HG03378 (cell line): ENCODE data around the gene SLC44A1.

Source experiments
- ATAC-seq: cut with Tn5 transposase; IDR thresholded peaks from one replicate; pipeline ENCODE4 v1.9.1; 2021; ENCODE audit warnings: mild to moderate bottlenecking, moderate library complexity; ENCODE audit not compliant: unreplicated experiment

SLC44A1 gene

DNA sequence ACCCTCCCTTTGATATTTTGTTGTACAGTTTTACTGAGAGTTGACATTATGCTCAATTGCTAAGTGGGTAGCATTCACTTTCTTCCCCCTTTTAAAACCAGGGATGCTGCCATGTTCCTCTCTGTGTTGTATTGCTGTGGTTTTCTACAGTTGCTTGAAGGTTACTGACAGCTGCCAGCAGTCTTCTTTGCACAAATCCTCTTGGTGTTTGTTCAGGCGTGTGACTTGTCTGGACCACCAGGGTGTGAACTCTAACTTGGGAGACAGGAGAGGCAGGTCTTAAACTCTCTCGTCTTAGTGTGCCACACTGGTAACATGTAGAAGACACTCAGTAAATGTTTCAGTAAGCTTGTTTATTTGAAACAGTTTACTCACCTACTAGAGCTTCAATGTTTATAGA is 25.1 kb downstream of the SLC44A1 start:
- no peak for ATAC-seq

- ATAC-seq: no peak
These were observed 26.3 kb downstream of the SLC44A1 start for GRCh38 chr9:105270711-105271110.

- no peak for ATAC-seq
These were observed 29.3 kb downstream of the SLC44A1 start for GRCh38 chr9:105273731-105274130.

GRCh38 chr9:105275111-105275510 is 30.7 kb downstream of the SLC44A1 start:
- no peak for ATAC-seq

DNA sequence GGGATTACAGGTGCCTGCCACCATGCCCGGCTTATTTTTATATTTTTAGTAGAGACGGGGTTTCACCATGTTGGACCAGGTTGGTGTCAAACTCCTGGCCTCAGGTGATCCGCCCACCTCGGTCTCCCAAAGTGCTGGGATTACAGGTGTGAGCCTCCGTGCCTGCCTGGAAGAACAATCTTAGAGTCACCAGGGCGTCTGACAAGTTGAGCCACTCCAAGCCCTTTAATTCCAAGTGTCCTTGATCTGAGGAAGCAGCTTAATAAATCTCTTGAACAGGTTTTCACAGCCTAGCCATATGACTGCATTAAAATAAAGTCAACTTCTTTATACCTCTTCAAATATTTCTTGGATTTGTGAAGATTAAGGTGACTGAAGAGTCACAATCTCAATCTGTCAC is 31.5 kb downstream of the SLC44A1 start:
- ATAC-seq: no peak

GRCh38 chr9:105278751-105279150 is 34.3 kb downstream of the SLC44A1 start:
- no peak for ATAC-seq

DNA sequence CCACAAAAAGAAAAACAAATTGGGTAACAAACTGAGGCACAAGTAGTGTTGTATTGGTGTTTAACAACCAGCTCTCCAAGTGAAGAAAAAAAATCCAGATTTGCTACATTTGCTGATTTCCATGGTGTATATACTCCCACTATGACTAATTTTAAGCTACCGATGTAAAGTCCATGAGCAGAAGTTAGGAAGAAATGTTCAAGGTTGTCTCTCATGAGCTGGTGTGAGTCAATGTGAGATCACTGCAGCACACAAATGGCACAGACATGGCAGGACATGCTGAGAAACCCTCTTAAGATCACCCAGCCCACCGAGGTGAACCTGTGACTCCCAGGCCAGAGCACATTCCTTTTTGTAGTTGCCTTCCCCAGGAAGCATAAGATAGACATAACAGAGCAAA is 36.2 kb downstream of the SLC44A1 start:
- ATAC-seq: no peak

DNA sequence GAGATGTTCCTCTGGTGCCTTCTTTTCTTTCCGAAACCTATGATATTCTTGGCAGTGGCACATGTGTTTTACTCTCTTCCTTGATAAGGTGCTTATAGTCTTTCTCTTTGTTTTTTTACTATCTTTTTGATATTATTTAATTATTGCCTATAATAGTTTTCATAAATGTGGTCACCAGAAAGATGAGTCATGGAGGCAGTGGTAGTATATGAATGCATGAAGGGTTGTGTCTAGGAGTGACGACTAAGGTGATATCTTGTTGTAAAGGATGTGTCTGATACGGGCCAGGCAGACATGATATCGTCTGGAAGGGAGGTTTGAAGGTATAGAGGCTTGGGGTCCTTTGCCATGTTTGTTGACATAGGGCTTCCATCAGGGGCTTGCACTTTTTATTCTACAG is 36.8 kb downstream of the SLC44A1 start:
- ATAC-seq: no peak

DNA sequence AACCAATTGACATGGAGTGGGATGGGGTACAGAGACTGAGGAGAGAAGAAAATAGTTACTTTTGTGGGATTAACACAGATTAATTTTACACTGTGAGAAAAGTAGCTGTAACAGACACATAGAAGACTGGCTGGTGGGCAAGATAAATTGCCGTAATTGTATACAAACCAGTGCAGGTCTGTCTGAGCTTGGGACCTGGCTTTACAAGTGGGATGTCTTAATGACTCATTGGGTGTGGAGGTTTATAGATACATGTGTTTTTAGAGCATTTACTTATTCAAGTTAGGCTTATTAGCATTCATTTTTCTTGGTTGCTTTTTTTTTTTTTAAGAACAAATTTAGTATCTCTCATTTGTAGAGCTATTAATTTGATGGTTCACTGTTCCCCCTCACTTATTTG is 37.5 kb downstream of the SLC44A1 start:
- ATAC-seq: no peak

- ATAC-seq: no peak
These were observed 38.6 kb downstream of the SLC44A1 start for GRCh38 chr9:105282870-105283621.

DNA sequence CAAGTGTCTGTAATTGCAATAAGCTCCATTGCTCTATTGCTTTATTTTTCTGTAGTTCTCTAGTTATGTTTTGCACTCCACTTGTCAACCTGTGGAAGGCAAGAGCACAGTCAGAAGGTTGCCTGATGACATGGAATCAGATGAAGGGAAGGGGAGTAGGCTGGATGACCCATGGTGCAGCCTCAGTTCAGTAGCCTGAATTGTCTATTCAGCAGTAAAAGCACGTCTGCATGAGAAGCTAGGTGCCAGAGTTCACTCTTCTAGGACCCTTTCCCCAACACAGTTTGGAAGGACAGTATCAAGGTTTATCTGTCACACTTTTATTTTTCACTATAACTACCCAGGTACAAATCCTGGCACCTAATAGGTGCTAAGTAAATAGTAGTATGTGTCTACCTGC is 39.3 kb downstream of the SLC44A1 start:
- ATAC-seq: no peak

DNA sequence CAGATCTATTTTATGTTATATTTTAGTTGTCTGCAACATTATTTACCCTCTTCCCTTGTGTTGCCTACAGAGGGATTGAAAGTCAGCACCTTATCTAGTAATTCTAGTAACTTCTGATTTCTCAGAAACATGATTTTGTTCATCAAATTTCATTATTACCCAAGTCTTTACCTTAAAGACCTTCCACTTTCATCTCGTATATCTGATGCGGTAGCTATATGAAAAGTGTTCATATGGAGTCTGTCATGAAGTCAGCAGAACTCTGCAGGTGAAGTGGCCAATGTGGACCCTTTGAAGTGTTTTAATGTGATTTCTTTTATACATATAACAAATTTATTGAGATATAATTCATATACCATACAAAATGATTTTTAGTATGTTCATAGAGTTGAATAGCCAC is 40.0 kb downstream of the SLC44A1 start:
- no peak for ATAC-seq

GRCh38 chr9:105286098-105286497 is 41.6 kb downstream of the SLC44A1 start:
- no peak for ATAC-seq

GRCh38 chr9:105289305-105289704 is 44.9 kb downstream of the SLC44A1 start:
- ATAC-seq: no peak

DNA sequence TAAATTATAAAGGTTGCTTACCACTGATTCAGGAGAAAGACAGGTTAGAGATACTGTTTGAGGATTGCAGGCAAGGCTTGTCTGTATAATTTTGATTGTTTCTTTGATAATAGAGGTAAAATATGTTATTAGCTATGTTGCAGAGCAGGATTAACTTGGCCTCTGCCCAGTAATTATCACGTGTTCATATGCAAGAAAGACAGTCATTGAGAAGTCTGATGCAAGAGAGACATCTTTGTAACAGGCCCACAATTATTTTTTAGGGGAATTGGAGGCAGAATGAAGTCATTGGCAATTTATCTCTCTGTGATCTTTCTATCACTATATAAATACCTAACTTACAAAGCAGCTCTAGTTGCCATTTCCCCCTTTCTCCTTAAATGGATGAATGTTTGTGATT is 46.0 kb downstream of the SLC44A1 start:
- ATAC-seq: no peak

DNA sequence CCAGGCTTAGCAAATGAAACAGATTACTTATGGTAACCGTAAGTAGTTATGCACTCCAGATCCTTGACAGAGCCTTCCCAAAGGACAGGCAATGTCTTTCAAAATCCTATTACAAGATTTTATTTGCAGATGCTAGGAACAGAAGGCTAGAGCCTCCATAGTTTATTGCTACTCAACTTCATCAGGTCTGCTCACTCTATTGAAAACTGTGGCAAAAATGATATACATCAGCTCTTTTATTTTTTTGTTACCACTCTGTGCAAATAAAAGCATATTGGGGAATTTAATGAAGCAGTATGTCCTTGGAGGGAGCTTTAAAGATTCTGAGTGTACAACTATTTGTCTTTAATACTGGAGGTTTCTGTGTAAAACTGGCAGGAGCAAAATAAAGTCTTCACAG is 46.5 kb downstream of the SLC44A1 start:
- ATAC-seq: no peak

DNA sequence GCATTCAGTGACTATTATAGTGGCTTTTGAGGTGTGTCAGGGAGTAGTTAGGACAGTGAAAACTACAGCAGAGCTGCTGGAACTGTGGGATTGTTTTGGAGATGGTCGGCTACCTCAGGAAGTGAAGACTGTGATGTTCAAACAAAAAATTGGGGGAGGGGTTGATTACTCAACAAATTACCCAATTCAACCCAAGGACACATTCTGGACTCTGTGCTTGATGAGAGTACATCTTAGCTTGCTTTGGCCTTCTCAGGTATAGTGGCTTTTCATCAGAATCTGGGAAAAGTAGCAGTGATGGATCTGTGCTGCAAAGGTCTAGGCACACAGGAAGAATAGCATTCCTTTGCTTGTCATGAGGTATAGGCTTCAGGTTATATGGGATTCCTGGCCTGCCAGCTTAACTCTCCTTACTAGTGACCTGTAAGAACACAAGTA is 47.0 kb downstream of the SLC44A1 start:
- ATAC-seq: no peak

DNA sequence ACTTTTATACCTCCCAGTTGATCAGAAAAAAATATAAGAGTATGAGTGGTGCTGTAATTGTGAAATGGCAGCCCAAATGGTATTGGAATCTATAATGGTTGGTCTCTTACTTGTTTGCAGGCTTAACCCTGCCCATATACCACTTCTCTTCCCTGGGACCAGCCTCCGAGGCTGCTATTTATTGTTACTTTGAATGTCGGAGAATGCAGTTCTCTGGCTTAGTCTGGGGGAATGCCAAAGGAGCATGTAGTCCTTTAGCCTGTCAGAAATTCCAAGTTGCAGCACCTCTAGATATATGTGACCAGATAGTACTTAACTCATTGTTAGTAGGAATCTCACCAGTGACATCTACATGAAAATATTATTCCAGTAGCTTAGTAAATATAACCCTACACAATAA is 47.5 kb downstream of the SLC44A1 start:
- ATAC-seq: no peak

- no peak for ATAC-seq
These were observed 49.0 kb downstream of the SLC44A1 start for GRCh38 chr9:105293408-105293807.

- ATAC-seq: no peak
These were observed 50.7 kb downstream of the SLC44A1 start for GRCh38 chr9:105295201-105295550.

- ATAC-seq: no peak
These were observed 51.5 kb downstream of the SLC44A1 start for GRCh38 chr9:105295986-105296385.

DNA sequence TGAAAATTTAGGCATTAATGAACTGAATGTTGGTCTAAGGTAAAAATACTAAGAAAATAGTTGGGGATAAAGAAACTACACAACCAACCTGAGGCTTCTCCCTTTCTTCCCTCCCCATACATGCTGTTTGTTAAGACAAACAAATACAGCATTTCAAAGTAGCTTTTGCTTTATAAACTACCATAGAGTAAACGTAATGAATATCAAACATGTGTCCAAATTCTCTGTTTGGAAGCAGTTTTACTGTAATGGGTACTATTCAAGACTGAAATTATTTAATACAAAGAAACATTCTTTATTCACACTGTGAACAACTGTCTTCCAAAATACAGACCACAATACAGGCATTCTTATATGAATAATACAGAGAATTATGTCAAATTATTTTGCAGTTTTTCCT is 52.0 kb downstream of the SLC44A1 start:
- ATAC-seq: no peak

- no peak for ATAC-seq
These were observed 52.4 kb downstream of the SLC44A1 start for GRCh38 chr9:105296877-105297287.
